ENCODE data around the gene EFNA5.

EFNA5 gene

DNA sequence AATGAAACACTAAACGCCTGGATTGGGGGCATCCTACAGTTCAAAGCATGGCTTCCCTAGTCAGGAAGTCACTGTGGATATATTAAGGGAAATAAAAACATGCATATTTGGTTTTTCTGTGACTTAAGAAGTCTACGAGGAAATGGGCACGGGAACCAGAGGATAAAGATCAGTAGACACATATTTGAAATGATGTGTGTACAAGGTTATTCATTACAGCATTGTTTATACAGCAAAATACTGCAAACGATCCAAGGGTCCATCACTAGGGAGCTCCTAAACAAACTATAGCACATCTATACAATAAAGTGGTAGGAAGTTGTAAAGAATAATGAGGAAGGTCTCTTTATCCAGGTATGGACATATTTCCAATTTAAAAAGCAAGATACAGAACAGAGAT lies 71.8 kb downstream of the EFNA5 start:
- Histone ChIP-seq H3K4me1 (ENCODE audit: control insufficient read depth, low read depth, low read length) (no peaks in the 10 kb centered on the region), H3K9ac (ENCODE audit: low read length) (no peak overlapping the region), H3K9me3 (ENCODE audit: control insufficient read depth, low read depth, low read length) (no peaks in the 10 kb centered on the region), H3K27ac (ENCODE audit: low read length) (no peak overlapping the region), H3K27me3 (ENCODE audit: control insufficient read depth, insufficient read depth, low read length) (no peaks in the 10 kb centered on the region), H3K4me3 (ENCODE audit: low read length) (no peak overlapping the region), H3K36me3 (ENCODE audit: control insufficient read depth, low read depth, low read length) (no peaks in the 10 kb centered on the region)

DNA sequence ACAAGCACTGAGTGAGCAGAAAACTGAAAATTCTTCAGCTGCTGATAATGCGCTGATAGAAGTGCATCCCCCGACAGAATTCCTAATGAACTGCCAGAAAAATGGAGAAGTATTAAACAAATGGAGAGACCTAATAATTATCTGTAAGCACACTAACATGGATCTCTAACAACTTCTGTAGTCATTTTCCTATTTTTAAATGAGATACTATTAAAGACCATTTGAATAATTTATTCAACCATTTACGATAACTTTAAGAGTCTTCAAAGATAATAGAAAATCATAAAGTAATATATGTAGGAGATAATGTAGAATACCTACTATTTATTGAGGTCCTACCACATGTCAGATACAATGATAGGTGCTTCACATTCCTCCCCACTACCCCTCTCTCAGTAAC lies 72.9 kb downstream of the EFNA5 start:
- H3K9me3 ChIP-seq (ENCODE audit: control insufficient read depth, low read depth, low read length), result no peaks in the 10 kb centered on the region
- no peaks in the 10 kb centered on the region for H3K4me1 ChIP-seq (ENCODE audit: control insufficient read depth, low read depth, low read length)
- no peak overlapping the region for H3K4me3 ChIP-seq (ENCODE audit: low read length)
- no peaks in the 10 kb centered on the region for H3K27me3 ChIP-seq (ENCODE audit: control insufficient read depth, insufficient read depth, low read length)
- H3K9ac ChIP-seq (ENCODE audit: low read length), result no peak overlapping the region
- H3K27ac ChIP-seq (ENCODE audit: low read length), result no peak overlapping the region
- no peaks in the 10 kb centered on the region for H3K36me3 ChIP-seq (ENCODE audit: control insufficient read depth, low read depth, low read length)

DNA sequence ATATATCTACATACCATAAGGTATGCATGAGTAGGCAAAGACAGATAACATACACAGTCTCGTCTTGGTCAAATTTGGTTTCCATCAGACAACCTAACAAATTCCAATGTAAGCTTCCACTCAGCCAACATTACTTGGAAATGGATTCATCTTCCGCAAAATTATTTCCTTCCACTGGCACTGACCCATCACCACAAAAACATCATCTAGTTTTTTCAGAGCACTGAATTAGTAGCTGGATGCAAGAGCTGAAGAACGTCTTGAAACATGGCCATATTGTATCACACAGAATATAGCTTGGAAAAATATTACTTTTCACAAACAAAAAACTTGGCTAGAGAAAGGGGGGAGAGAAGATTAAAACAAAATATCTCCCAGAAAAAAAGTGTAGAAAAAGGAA lies 73.5 kb downstream of the EFNA5 start:
- H3K27me3 ChIP-seq (ENCODE audit: control insufficient read depth, insufficient read depth, low read length), result no peaks in the 10 kb centered on the region
- no peaks in the 10 kb centered on the region for H3K9me3 ChIP-seq (ENCODE audit: control insufficient read depth, low read depth, low read length)
- no peak overlapping the region for H3K27ac ChIP-seq (ENCODE audit: low read length)
- H3K4me1 ChIP-seq (ENCODE audit: control insufficient read depth, low read depth, low read length), result no peaks in the 10 kb centered on the region
- H3K36me3 ChIP-seq (ENCODE audit: control insufficient read depth, low read depth, low read length), result no peaks in the 10 kb centered on the region
- no peak overlapping the region for H3K9ac ChIP-seq (ENCODE audit: low read length)
- no peak overlapping the region for H3K4me3 ChIP-seq (ENCODE audit: low read length)

DNA sequence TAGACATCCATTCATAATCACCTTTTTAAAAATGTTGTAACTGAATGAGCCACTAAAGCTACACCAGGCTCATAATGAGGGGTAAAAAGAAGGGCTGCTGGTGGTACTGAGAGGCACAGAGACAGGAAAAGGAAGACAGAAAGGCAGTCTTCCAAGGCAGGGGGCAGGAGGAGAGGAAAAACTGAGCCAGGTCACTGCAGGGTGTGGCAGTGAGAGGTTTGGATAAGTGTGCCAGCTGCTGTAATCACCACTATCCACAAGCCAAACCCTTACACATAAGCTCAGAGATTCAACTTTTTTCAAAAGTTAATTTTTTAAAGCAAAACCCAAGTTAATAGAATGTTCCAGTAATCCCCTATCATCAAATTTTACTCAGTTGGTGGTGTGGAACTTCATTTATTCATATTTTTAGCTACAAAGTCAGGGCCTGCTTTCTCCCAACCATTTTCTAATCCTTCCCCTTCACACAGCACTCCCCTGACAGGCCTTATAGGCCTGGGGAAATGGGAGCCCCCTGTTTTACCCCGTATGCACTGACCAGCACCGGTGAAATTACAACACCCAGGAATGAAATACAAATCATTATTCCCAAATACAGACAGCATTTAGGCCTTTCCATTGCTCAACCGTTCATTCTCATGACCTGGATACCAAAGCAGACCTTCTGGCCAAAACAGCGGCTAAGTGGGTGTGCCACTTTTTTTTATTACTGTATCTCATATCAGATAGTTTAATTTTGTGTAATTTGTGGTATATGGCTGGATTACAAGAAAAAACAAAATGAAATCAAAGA lies 76.3 kb downstream of the EFNA5 start:
- Histone ChIP-seq H3K4me1 (ENCODE audit: control insufficient read depth, low read depth, low read length) (peaks cover 8% of the 10 kb centered on the region), H3K9ac (ENCODE audit: low read length) (no peak overlapping the region), H3K27me3 (ENCODE audit: control insufficient read depth, insufficient read depth, low read length) (no peaks in the 10 kb centered on the region), H3K36me3 (ENCODE audit: control insufficient read depth, low read depth, low read length) (no peaks in the 10 kb centered on the region), H3K27ac (ENCODE audit: low read length) (no peak overlapping the region), H3K4me3 (ENCODE audit: low read length) (no peak overlapping the region), H3K9me3 (ENCODE audit: control insufficient read depth, low read depth, low read length) (no peaks in the 10 kb centered on the region)

DNA sequence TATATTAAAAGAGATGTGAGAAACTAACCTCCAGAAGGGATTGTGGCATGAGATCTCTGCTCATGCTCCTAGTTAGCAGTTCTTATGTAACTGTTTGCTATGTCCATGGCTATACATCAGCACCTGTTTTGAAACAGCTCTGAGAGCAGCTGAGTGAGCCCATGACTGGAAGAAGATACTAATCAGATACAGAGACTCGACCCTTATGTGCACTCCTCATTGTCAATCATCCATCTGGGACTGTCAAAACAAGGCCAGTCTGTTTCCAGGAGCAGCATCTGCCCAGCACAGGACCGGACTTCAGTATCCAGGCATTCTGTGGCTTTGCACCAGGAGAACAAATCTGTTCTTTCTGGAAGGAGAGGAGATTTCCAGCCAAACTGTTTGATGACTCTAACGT lies 77.7 kb downstream of the EFNA5 start:
- Histone ChIP-seq H3K9me3 (ENCODE audit: control insufficient read depth, low read depth, low read length) (no peaks in the 10 kb centered on the region), H3K27ac (ENCODE audit: low read length) (no peak overlapping the region), H3K36me3 (ENCODE audit: control insufficient read depth, low read depth, low read length) (no peaks in the 10 kb centered on the region), H3K4me3 (ENCODE audit: low read length) (no peak overlapping the region), H3K27me3 (ENCODE audit: control insufficient read depth, insufficient read depth, low read length) (no peaks in the 10 kb centered on the region), H3K4me1 (ENCODE audit: control insufficient read depth, low read depth, low read length) (peaks cover 22% of the 10 kb centered on the region), H3K9ac (ENCODE audit: low read length) (no peak overlapping the region)

DNA sequence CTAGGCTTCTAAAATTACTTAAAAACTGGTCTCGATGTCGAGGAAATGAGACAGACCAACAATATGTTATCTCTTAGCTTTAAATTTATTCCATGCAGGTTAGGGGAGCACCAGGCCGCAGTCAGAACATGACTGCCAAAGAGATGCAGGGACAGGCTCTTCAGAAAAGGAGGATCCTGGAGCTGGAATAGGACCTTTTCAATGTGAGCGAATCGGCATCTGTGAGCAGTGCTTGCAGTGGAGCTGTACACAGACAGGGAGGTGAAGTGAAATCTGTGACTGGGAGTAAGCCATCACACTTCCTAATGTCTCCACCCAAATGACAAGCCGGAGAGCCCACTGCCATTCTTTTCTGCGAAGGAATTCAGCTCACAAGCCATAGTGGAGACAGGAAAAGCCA lies 78.2 kb downstream of the EFNA5 start:
- no peak overlapping the region for H3K9ac ChIP-seq (ENCODE audit: low read length)
- no peaks in the 10 kb centered on the region for H3K27me3 ChIP-seq (ENCODE audit: control insufficient read depth, insufficient read depth, low read length)
- no peak overlapping the region for H3K27ac ChIP-seq (ENCODE audit: low read length)
- no peaks in the 10 kb centered on the region for H3K36me3 ChIP-seq (ENCODE audit: control insufficient read depth, low read depth, low read length)
- no peak overlapping the region for H3K4me3 ChIP-seq (ENCODE audit: low read length)
- H3K4me1 ChIP-seq (ENCODE audit: control insufficient read depth, low read depth, low read length), result peaks cover 22% of the 10 kb centered on the region
- no peaks in the 10 kb centered on the region for H3K9me3 ChIP-seq (ENCODE audit: control insufficient read depth, low read depth, low read length)

DNA sequence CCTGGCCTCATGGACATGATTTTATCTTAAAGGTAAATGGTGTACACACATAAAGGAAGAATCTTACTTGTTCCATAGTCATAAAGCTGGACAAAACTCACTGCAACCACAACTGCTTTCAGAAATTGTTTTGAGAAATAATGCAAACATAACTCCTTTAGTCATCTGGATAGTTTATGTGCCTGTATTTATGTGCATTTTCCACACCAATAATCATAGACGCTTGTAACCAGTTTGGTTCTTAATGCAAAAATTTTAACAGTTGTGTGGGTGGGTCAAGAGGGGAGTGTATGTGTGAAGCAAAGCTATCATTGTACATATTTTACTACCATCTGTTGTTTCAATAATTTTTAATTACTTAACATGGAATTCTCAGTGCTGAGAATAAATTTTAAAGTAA lies 80.1 kb downstream of the EFNA5 start:
- no peaks in the 10 kb centered on the region for H3K36me3 ChIP-seq (ENCODE audit: control insufficient read depth, low read depth, low read length)
- peaks cover 22% of the 10 kb centered on the region for H3K4me1 ChIP-seq (ENCODE audit: control insufficient read depth, low read depth, low read length)
- no peaks in the 10 kb centered on the region for H3K9me3 ChIP-seq (ENCODE audit: control insufficient read depth, low read depth, low read length)
- H3K9ac ChIP-seq (ENCODE audit: low read length), result no peak overlapping the region
- H3K27ac ChIP-seq (ENCODE audit: low read length), result no peak overlapping the region
- no peak overlapping the region for H3K4me3 ChIP-seq (ENCODE audit: low read length)
- no peaks in the 10 kb centered on the region for H3K27me3 ChIP-seq (ENCODE audit: control insufficient read depth, insufficient read depth, low read length)

DNA sequence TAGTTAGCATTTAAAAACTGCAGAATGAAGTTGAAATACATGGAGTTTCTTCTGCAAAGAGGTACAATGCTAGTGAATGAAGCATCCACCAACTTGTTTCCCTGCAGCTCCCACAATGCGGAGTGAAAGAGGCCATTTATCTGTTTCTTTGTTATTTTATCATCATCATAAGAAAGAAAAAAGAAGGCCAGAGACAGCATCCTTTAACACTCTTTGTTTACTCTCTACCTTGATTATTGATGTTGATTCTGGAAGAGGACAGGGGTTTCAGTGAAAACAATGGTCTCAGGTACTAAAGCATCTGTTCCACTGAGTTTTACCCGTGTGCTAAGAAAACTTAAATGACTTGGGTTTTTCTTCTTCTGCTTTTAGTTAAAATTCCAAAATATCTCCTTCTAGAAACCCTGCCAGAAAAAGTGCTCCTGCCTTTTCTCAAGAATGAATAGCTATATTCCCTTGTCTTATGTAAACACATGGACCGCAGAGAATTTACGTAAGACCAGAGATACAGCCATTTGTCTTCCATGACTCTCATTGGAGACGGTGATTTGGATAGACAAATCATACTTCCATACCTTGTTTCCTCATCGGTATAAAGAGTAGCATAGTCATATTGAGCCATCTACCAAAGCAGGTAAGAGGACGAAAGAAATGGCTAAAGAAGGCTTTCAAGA lies 81.1 kb downstream of the EFNA5 start:
- Histone ChIP-seq H3K9me3 (ENCODE audit: control insufficient read depth, low read depth, low read length) (no peaks in the 10 kb centered on the region), H3K9ac (ENCODE audit: low read length) (peak overlapping the region; percentile 6), H3K36me3 (ENCODE audit: control insufficient read depth, low read depth, low read length) (no peaks in the 10 kb centered on the region), H3K4me3 (ENCODE audit: low read length) (peak overlapping the region; percentile 32), H3K4me1 (ENCODE audit: control insufficient read depth, low read depth, low read length) (peaks cover 22% of the 10 kb centered on the region), H3K27ac (ENCODE audit: low read length) (no peak overlapping the region), H3K27me3 (ENCODE audit: control insufficient read depth, insufficient read depth, low read length) (no peaks in the 10 kb centered on the region)

DNA sequence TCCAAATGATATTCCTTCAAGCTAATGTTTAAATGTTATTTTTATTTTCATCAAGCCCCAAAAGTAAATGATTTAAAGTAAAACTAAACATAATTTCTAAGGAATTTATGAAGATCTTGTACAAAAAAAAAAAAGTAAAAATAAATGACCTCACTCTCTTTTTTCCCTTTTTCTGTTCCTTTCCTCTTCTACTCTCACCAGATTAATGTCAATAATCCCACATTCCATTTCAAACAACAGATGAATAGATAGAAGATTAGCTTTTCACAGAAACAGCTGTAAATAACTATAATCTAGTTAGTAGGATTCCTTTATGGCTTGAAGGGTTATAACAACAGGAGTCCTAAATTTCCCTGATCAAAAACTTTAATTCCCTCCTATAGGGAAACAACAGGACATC lies 88.1 kb downstream of the EFNA5 start:
- no peaks in the 10 kb centered on the region for H3K27me3 ChIP-seq (ENCODE audit: control insufficient read depth, insufficient read depth, low read length)
- no peak overlapping the region for H3K9ac ChIP-seq (ENCODE audit: low read length)
- H3K4me1 ChIP-seq (ENCODE audit: control insufficient read depth, low read depth, low read length), result peaks cover 12% of the 10 kb centered on the region
- no peak overlapping the region for H3K4me3 ChIP-seq (ENCODE audit: low read length)
- H3K27ac ChIP-seq (ENCODE audit: low read length), result no peak overlapping the region
- H3K36me3 ChIP-seq (ENCODE audit: control insufficient read depth, low read depth, low read length), result no peaks in the 10 kb centered on the region
- no peaks in the 10 kb centered on the region for H3K9me3 ChIP-seq (ENCODE audit: control insufficient read depth, low read depth, low read length)

DNA sequence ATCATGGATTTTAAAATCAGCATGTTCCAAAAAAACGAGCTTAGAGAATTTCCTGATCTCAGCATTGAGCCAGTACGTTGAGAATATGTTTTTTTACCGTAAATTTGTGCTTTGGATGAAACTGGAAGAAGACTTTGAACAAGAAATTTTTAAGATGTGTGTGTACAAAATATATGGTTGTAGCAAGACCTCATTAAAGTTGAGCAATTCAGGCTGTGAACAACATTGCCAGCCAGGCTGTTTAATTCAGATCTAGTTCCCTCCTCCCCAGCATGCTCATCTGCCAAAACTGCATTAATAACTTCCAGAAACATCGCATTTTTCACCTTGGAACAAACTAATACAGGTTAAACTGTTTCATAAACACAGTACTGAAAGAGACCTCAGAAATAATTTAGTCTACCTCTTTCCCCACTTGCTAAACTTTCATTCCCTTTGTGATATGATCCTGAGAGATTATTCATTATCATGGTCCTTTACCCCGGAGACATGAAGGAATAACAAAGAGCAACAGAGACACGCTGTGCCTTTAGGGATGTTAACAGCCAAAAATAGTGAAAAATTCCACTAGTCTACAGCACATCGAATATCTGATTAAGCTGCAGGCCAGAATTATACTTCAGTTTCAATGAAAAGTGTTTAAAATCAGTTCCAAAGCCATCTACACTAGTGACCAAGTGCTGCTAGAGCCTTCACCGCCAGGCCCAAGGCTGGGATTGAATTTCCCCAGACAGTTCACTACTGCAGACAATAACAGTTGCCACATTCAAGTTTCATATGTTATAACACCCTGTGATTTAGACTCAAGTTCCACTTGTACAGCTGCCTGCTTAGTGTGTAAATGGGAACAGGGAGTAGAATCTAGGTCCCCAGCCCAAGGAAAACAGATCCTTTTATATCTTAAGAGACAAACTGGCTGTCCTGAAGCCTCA lies 89.6 kb downstream of the EFNA5 start:
- Histone ChIP-seq H3K4me3 (ENCODE audit: low read length) (no peak overlapping the region), H3K36me3 (ENCODE audit: control insufficient read depth, low read depth, low read length) (no peaks in the 10 kb centered on the region), H3K27ac (ENCODE audit: low read length) (no peak overlapping the region), H3K9me3 (ENCODE audit: control insufficient read depth, low read depth, low read length) (no peaks in the 10 kb centered on the region), H3K9ac (ENCODE audit: low read length) (no peak overlapping the region), H3K4me1 (ENCODE audit: control insufficient read depth, low read depth, low read length) (peaks cover 27% of the 10 kb centered on the region), H3K27me3 (ENCODE audit: control insufficient read depth, insufficient read depth, low read length) (no peaks in the 10 kb centered on the region)

DNA sequence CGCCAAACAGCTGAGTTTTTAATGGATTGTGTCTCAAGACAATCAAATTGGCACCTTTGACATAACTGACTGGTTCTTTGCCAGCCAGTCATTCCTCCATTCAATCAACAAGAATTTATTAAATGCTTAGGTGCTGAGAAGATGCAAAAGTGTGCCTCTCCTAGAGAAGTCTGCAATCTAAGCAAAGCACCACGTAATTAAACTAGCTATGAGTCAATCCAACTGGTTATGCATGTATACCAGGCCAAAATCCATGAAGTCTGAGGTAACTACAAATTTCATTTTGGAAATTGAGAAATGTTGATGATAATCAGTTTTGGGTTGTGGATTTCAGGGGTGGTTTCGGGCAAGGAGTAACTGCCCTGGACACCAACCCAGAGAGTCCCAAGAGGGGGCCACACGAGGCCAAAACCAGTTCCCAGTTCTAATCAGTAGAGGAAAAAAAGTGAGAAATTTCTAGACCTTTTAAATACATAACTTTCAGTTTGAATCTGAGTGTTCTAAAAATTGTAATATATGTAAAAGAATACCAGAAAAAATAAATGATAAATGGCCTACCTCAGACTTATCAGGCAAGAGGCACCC lies 92.6 kb downstream of the EFNA5 start:
- Histone ChIP-seq H3K36me3 (ENCODE audit: control insufficient read depth, low read depth, low read length) (no peaks in the 10 kb centered on the region), H3K4me1 (ENCODE audit: control insufficient read depth, low read depth, low read length) (peaks cover 33% of the 10 kb centered on the region), H3K27me3 (ENCODE audit: control insufficient read depth, insufficient read depth, low read length) (no peaks in the 10 kb centered on the region), H3K9me3 (ENCODE audit: control insufficient read depth, low read depth, low read length) (no peaks in the 10 kb centered on the region), H3K9ac (ENCODE audit: low read length) (no peak overlapping the region), H3K27ac (ENCODE audit: low read length) (no peak overlapping the region), H3K4me3 (ENCODE audit: low read length) (no peak overlapping the region)
